Upper lobe of right lung (tissue), 1 donor: ENCODE results near the gene CAB39L. TPM values are rescaled to one million over a fixed set of nuclear protein-coding genes. Genes with fewer than 3 reads are reported as not detected.

Experiments
- ATAC-seq: fragments of 200-7000 bp; cut with Tn5 transposase; one replicate; pipeline ENCODE4 v1.9.1; 2020; ENCODE audit warnings: mild to moderate bottlenecking, moderate library complexity
- DNase-seq: peaks from one replicate; pipeline ENCODE4 v3.0.0-alpha.2; 2020
- H3K27ac ChIP-seq: fragments of 200-600 bp; one replicate; pipeline ENCODE4 v1.8.0; 2022
- H3K27me3 ChIP-seq: fragments of 200-600 bp; one replicate; pipeline ENCODE4 v1.8.0; 2022; ENCODE audit warnings: mild to moderate bottlenecking
- H3K36me3 ChIP-seq: fragments of 200-600 bp; one replicate; pipeline ENCODE4 v1.8.0; 2022
- H3K4me1 ChIP-seq: fragments of 200-600 bp; one replicate; pipeline ENCODE4 v1.8.0; 2022
- H3K4me3 ChIP-seq: fragments of 200-600 bp; one replicate; pipeline ENCODE4 v1.8.0; 2022; ENCODE audit warnings: mild to moderate bottlenecking
- H3K9me3 ChIP-seq: fragments of 200-600 bp; one replicate; pipeline ENCODE4 v1.8.0; 2022
- intact Hi-C: fragments of 100-400 bp; cut with DNase I; formaldehyde crosslinking; loops from one replicate; pipeline ENCODE4 v1.11.0; 2022
- total RNA-seq: library from RNA; stranded (reverse); fragmentation: NEBNext Ultra II Directional; extraction: Animal tissue kit (Norgen Biotek cat#: 25700); gene quantifications from one replicate; pipeline ENCODE4 v1.2.1, GENCODE V29; 2021
- TF ChIP-seq, protein P1 (sequence below): fragments of 200-600 bp; IDR thresholded peaks from one replicate; pipeline ENCODE4 v1.8.0; 2022; ENCODE audit warnings: antibody characterized with exemption
- donor health status: DM: no; HTN: yes; CAD: no; lungs with severe emphysema.

The CAB39L gene
- total RNA-seq, 1 donor from 2014 or later = 18.0 TPM

DNA sequence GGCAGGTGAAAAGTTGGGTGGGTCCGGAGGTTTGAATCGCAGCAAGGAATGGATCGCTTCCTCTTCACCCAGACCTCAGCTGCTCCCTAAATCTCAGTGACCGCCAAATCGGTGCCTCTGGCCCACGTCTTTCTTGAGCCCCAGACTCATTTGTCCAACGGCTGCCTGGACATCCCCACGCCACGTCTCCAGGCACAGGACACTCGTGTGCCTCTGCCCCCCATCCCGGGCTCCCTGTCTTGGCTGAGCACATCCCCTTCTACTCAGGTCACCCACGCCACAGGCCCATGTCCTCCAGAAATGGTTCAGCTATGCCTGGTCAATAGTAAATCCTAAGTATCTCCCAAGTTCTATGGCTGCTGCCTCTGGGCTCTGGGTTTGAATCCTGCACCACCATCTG lies 139.5 kb downstream of the CAB39L start:
- peak overlapping the region; percentile 11 for H3K27ac ChIP-seq
- intact Hi-C loops = loop anchor here (10.0 kb wide), 2 partner anchors 140 to 300 kb away; partner anchors contain the start of genes CAB39L and SETDB2
- no peaks in the 10 kb centered on the region for H3K27me3 ChIP-seq
- no peak for DNase-seq
- ATAC-seq = no peak
- H3K4me3 ChIP-seq = no peak overlapping the region
- peaks cover 41% of the 10 kb centered on the region for H3K4me1 ChIP-seq
- no peaks in the 10 kb centered on the region for H3K36me3 ChIP-seq
- H3K9me3 ChIP-seq = no peaks in the 10 kb centered on the region
- TF ChIP-seq, protein P1, sequence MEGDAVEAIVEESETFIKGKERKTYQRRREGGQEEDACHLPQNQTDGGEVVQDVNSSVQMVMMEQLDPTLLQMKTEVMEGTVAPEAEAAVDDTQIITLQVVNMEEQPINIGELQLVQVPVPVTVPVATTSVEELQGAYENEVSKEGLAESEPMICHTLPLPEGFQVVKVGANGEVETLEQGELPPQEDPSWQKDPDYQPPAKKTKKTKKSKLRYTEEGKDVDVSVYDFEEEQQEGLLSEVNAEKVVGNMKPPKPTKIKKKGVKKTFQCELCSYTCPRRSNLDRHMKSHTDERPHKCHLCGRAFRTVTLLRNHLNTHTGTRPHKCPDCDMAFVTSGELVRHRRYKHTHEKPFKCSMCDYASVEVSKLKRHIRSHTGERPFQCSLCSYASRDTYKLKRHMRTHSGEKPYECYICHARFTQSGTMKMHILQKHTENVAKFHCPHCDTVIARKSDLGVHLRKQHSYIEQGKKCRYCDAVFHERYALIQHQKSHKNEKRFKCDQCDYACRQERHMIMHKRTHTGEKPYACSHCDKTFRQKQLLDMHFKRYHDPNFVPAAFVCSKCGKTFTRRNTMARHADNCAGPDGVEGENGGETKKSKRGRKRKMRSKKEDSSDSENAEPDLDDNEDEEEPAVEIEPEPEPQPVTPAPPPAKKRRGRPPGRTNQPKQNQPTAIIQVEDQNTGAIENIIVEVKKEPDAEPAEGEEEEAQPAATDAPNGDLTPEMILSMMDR = no peak

DNA sequence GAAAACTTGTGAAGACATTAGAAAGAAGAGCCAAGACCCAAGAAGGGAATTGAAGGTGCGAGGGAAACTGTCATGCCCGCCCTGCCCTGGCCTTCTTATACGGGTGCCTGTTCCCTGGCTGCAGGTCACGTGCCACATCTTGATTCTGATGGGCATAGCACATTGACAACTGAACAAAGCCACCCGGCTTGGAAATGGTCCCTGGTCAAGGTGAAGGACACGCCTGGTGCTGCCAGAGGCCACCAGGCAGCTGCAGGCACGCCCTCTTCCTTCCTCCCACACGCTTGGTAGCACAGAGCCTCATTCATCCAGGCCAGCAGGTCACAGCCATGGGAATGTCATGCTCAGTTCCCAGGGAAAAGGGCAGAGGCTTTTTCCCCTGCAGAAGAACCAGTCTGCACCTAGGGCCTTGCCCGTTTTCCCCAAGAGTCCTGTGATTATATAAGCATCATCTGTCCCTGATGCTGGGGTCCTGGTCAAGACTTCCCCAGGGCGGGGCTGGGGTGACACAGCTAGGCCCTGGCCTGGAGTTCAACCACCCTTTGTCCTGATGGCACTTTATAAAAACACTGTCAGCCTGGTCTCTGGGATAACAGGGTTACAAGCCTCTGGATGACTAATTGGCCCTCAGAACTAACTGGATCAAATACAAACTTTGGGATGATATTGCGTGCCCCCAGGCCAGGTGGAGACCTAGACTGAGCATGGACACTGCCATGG lies 140.2 kb downstream of the CAB39L start:
- intact Hi-C loops = loop anchor here (10.0 kb wide), 2 partner anchors 141 to 301 kb away; partner anchors contain the start of genes CAB39L and SETDB2
- peaks cover 34% of the 10 kb centered on the region for H3K4me1 ChIP-seq
- H3K27me3 ChIP-seq = no peaks in the 10 kb centered on the region
- ATAC-seq = peak; percentile 2
- H3K36me3 ChIP-seq = no peaks in the 10 kb centered on the region
- H3K4me3 ChIP-seq = no peak overlapping the region
- H3K9me3 ChIP-seq = no peaks in the 10 kb centered on the region
- peak overlapping the region; percentile 11 for H3K27ac ChIP-seq
- TF ChIP-seq, protein P1 = no peak
- no peak for DNase-seq

DNA sequence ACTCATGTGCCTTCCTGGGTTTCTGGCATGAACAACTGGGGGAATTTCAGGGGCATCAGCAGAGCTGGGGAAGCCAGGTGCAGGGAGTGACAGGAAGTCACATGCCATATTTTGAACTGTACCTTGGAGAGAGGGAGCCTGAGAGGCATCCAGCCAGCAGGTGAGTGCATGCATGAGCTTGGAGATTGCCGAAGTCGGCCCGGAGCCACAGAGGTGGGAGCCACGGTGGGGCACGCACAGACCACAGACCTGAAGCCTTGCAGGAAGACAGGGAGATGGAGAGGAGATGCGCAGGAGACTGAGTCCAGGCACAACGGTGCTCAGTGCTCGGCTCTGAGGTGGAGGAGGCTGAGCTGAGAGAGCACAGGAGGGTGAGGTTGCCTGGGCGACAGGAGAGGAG lies 141.0 kb downstream of the CAB39L start:
- DNase-seq = no peak
- intact Hi-C loops = loop anchor here (10.0 kb wide), 2 partner anchors 142 to 302 kb away; partner anchors contain the start of genes CAB39L and SETDB2

DNA sequence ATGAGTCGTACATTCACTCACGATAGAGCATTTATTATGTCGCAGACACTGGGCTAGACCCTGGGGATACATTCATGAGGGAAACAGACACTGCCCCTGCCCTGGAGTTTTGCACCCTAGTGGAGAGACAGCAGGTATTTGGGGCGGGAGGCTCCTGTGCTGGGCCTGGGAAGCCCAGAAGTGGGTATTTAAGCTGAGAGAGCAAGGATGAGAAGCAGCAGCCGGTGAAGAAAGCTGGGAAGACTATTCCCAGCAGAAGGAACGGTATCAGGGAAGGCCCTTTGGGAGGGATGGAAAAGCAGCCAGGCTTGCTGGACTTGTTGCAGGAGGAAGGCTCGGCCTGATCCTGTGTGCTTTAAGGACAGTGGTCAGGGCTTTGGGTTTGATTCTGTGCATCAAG lies 141.6 kb downstream of the CAB39L start:
- Histone ChIP-seq H3K27me3 (no peaks in the 10 kb centered on the region), H3K27ac (no peak overlapping the region), H3K36me3 (no peaks in the 10 kb centered on the region), H3K9me3 (no peaks in the 10 kb centered on the region), H3K4me3 (no peak overlapping the region), H3K4me1 (peaks cover 22% of the 10 kb centered on the region)
- ATAC-seq (no peak), DNase-seq (no peak)
- intact Hi-C loops = loop anchor here (10.0 kb wide), 2 partner anchors 143 to 303 kb away; partner anchors contain the start of genes CAB39L and SETDB2
- TF ChIP-seq, protein P1 = no peak

More for the DNA sequence above, 141.0 kb downstream of the CAB39L start:
- no peak overlapping the region for H3K4me3 ChIP-seq
- TF ChIP-seq, protein P1 = no peak
- no peak overlapping the region for H3K27ac ChIP-seq
- no peak for ATAC-seq
- no peaks in the 10 kb centered on the region for H3K36me3 ChIP-seq
- H3K9me3 ChIP-seq = no peaks in the 10 kb centered on the region
- no peaks in the 10 kb centered on the region for H3K27me3 ChIP-seq
- peaks cover 28% of the 10 kb centered on the region for H3K4me1 ChIP-seq

GRCh38 chr13:49300739-49301589 lies 142.9 kb downstream of the CAB39L start:
- Histone ChIP-seq H3K27me3 (no peaks in the 10 kb centered on the region), H3K36me3 (no peaks in the 10 kb centered on the region), H3K27ac (peak overlapping the region; percentile 17), H3K4me3 (peak overlapping the region; percentile 43), H3K9me3 (no peaks in the 10 kb centered on the region), H3K4me1 (peaks cover 21% of the 10 kb centered on the region)
- peak; percentile 88 for ATAC-seq
- DNase-seq = no peak
- TF ChIP-seq, protein P1 = peak; percentile 89
- intact Hi-C loops = loop anchor here (10.0 kb wide), 2 partner anchors 144 to 304 kb away; partner anchors contain the start of genes CAB39L and SETDB2
